GM20000 (cell line): ENCODE results near the gene NSD1.

Source experiments
- DNase-seq: peaks from one replicate; pipeline ENCODE4 v3.0.0; 2012; ENCODE audit warnings: low spot score
- TF ChIP-seq, protein P1 (sequence below): IDR thresholded peaks from 2 replicates; pipeline ENCODE4 v1.5.1; 2012; ENCODE audit warnings: mild to moderate bottlenecking, control low read depth; ENCODE audit errors: extremely low read depth, missing control alignments

NSD1 gene

DNA sequence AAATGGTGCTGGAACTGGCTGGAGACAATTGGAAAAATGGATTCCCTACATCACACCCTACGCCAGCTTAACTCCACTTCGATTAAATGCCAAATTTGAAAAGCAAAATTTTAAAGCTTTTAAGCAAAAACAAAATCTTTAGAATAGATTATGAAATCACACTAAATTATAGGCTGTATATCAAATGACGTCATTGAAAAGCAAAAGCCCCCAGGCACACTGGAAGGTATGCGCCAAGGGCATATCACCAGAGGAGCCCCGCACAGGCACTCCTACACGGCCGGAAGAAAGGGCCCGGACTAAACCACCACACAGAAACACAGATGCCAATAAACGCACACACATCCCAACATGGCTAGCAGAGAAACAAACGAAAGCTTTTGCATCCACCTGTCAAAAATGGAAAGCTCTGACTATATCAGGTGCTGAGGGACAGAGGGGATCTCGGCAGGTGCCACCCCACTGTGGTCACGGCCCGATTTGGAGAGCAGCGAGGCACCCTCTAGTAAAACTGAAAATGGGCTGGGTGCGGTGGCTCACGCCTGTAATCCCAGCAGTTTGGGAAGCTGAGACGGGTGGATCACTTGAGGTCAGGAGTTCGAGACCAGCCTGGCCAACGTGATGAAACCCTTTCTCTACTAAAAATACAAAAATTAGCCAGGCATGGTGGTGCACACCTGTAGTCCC, 195.1 kb downstream of the NSD1 start:
- DNase-seq, result no peak
- TF ChIP-seq, protein P1, sequence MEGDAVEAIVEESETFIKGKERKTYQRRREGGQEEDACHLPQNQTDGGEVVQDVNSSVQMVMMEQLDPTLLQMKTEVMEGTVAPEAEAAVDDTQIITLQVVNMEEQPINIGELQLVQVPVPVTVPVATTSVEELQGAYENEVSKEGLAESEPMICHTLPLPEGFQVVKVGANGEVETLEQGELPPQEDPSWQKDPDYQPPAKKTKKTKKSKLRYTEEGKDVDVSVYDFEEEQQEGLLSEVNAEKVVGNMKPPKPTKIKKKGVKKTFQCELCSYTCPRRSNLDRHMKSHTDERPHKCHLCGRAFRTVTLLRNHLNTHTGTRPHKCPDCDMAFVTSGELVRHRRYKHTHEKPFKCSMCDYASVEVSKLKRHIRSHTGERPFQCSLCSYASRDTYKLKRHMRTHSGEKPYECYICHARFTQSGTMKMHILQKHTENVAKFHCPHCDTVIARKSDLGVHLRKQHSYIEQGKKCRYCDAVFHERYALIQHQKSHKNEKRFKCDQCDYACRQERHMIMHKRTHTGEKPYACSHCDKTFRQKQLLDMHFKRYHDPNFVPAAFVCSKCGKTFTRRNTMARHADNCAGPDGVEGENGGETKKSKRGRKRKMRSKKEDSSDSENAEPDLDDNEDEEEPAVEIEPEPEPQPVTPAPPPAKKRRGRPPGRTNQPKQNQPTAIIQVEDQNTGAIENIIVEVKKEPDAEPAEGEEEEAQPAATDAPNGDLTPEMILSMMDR, result no peak

DNA sequence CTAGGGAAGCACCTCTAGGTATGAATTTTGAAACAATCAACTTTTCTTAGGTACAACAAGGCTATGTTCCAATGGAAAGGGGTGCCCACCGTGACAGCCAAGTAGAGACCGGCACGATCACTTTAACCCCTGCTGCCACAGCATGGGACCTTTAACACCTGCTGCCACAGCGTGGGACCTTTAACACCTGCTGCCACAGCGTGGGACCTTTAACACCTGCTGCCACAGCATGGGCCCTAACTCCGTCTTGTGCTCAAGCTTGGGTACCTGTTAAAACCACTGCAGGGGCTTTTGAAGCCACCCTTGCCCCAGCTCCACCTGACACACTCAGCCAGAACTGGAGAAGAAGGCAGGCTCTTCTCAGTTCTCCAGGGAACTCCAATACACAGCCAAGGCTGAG, 196.3 kb downstream of the NSD1 start:
- TF ChIP-seq, protein P1, result no peak

DNA sequence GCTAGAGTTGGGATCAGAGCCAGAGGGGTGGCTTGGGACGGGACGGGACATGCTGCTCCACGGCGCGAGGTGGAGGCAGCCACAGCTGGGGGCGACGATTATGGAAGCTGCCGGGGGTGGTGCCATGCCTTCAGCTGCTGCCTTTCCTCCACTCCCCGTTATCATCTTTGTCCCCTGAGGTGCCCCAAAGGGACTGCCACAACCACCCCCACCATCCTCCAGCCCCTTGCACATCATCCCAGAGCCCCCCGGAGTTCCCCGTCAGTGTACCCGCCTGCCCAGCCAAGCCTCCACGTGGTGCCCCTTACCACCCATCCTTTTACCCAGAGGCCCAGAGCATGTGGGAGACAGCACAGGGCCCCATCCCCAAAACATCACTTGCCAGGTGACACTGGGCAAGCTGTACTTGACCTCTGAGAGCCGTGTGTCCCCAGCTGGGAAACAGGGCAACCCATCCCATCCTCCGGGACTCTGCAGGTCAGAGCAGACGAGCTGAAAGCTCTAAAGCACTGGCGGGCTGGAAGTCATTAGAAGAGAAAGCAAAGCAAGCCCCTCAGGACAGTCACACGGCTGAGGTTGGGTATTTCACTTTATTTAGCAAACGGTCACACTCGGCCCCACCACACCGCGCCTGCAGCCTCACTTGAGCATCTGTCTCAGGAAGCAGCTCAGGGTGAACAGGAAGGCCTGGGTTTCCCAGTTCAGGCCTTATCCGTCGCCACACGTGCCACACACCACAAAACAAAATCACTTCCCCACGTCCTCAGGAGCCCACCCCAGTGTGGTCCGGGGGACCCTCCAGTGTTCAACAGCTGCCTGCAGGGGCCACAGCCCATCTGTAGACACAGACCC, 197.6 kb downstream of the NSD1 start:
- no peak for DNase-seq
- TF ChIP-seq, protein P1, result no peak

More for the DNA sequence above, 196.3 kb downstream of the NSD1 start:
- DNase-seq, result no peak

DNA sequence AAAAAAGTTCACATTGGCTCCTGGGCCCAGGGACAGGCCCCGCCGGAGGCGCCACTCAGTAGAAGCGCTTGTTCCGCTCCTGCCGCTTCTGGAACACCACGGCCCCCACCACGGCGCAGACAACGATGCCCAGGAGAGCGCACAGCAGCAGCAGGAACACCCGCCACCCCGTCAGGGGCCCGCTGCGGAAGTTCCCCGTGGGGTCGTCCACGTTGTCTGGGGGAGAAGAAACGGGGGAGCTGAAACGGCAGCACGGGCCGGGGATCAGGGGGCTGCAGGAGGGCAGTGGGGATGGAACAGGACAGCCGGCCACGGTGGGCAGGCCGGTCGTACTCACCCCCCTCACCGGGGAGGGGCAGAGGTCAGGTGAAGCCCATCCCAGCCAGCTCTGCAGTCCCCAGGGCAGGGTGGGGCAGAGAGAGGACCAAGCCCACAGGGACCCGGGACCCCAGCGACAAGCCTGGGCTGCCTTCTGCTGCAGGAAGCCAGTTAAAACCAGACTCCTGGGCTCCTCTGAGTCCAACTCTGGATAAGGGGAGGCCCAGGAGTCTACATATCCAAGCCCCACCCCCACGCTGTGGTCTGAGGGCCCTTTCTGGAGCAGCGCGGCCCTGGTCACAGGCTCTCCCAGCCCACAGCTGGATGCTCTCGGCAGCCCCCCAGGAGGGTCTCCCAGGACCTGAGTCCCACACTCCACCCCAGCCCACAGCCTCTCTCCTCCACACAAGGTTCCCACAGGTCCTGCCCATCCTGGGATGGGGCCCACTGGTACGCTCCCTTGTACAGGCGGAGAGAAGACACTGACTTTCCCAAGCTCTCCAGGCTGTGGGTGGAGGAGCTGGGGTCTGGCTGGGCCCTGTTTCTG, 198.7 kb downstream of the NSD1 start:
- TF ChIP-seq, protein P1, result no peak
- DNase-seq, result no peak

DNA sequence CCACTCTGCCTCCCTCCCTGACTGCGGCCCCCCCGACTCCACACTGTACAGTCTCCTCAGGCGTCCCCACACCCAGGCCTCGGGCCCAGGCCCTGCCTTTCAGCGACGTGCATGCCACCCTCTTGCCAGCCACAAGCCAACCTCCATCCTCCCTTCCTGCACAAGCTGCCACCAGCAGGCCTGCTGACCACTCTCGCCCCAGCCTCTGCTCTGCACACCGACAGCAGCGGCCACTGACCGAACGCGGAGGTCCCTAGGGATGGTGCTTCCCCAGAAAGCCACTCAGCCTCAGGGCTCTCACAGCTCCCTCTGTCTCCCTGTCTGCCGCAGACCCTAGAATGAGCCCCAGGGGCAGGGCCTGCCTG, 199.3 kb downstream of the NSD1 start:
- DNase-seq, result no peak
- TF ChIP-seq, protein P1, result no peak

DNA sequence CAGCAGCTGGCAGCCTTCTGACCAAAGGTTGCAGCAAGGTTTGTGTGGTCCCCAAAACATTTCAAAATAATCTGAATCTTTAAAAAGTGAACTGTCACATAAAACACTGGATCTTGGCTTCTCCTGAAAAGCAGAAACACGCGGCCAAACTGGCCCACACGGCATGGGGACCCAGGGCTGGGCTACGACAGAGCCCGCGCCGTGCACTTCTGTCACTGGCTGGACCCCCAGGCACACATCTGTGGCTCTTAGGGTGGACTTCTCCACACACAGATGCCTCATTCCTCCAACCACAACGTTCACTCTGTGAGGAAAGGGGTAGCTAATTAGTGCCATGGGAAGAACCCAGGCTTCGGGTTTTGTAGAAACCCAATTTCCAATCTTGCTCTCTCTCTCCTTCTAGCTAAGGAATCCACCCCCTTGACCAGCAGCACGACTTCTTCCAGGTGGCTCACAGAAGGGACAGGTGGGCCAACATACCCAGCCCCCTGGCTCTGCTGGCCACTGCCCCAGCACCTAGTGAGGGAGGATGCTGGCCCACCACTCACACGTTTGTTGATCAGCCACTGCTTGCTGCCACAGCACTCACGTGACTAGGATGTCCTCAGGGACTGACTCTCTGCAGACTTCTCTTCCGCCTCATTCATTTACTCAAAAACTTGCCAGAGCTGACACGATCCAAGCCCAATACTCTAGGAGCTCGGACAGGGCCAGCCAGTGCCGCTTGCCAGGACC, 200.0 kb downstream of the NSD1 start:
- TF ChIP-seq, protein P1, result no peak

More for the DNA sequence above, 200.0 kb downstream of the NSD1 start:
- DNase-seq, result no peak
